IPS DF 6.9 (cell line): Measurements from ENCODE around the gene DDC.

Experiments used
- DNase-seq: peaks from one replicate; pipeline ENCODE4 v3.0.0-alpha.2; 2013; ENCODE audit warnings: low read depth, low spot score
- H3K27ac ChIP-seq: one replicate; pipeline ENCODE4 v1.5.1; 2013; ENCODE audit warnings: low read length, control low read depth
- H3K27me3 ChIP-seq: 2 replicates; pipeline ENCODE4 v1.6.1; 2013; ENCODE audit warnings: mild to moderate bottlenecking, low read length; ENCODE audit not compliant: control insufficient read depth, insufficient read depth
- H3K36me3 ChIP-seq: 2 replicates; pipeline ENCODE4 v1.6.1; 2013; ENCODE audit warnings: low read length; ENCODE audit not compliant: control insufficient read depth, insufficient read depth
- H3K4me1 ChIP-seq: 2 replicates; pipeline ENCODE4 v1.6.1; 2013; ENCODE audit warnings: low read length; ENCODE audit not compliant: control insufficient read depth, insufficient read depth
- H3K4me3 ChIP-seq: 2 replicates; pipeline ENCODE4 v1.5.1; 2013; ENCODE audit warnings: mild to moderate bottlenecking, low read length
- H3K9me3 ChIP-seq: 2 replicates; pipeline ENCODE4 v1.6.1; 2013; ENCODE audit warnings: low read length, inconsistent platforms; ENCODE audit not compliant: control insufficient read depth, insufficient read depth
- WGBS: extraction: QIAGEN DNeasy Blood & Tissue Kit; methylation state at CpG from one replicate; pipeline ENCODE4 v1.1.7; 2013; ENCODE audit warnings: mixed read lengths, missing lambda C conversion rate; ENCODE audit not compliant: insufficient read length, insufficient coverage; 5-methylcytosine and 5-hydroxymethylcytosine counted together

DDC gene

DNA sequence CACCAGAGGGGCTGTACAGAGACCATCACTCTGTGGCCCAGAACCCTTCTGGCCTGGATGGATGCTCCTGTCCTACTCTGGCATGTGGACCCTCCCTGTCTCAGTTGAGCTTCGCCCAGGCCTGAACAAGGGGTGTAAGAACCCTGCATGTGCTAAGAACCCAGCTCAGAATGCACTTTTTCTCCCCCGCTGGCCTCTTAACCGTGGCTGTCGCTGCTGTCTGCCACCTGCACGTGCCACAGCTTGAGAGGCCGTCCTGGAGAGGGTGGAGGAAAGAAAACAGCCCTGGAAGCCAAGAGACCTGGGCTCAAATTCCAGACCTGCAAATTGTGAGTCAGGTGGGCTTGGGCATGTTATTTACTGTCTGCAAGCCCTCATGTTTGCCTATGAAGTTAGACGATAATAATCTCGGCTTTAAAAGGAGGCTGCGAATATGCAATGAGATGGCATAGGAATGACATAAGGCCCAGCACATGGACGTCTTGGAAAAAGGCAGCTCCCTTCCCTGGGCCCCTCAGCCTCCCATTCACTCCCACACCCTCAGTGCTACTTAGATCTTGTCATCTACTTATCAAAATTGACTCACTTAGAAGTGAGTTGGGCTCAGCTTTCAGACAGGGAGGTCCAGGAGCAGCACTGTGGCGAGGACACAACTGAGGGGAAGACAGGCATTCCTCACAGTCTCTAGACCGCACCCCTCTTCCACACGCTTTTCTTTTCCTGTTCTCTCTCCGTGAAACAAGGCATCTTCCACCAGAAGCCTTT lies 146.5 kb downstream of the DDC start:
- Histone ChIP-seq H3K36me3 (no peaks in the 10 kb centered on the region), H3K9me3 (no peaks in the 10 kb centered on the region), H3K4me3 (no peak overlapping the region), H3K4me1 (peaks cover 5% of the 10 kb centered on the region), H3K27me3 (no peaks in the 10 kb centered on the region), H3K27ac (no peak overlapping the region)
- no CpG with 5 or more reads among the region's 14 CpGs for WGBS
- DNase-seq: no peak

GRCh38 chr7:50418086-50418515 lies 147.1 kb downstream of the DDC start:
- no peaks in the 10 kb centered on the region for H3K36me3 ChIP-seq
- no peak overlapping the region for H3K27ac ChIP-seq
- no peak overlapping the region for H3K4me3 ChIP-seq
- no peaks in the 10 kb centered on the region for H3K9me3 ChIP-seq
- DNase-seq: peak; percentile 86
- no CpG with 5 or more reads among the region's 4 CpGs for WGBS
- H3K27me3 ChIP-seq: no peaks in the 10 kb centered on the region
- peaks cover 5% of the 10 kb centered on the region for H3K4me1 ChIP-seq

GRCh38 chr7:50416527-50417182 lies 148.6 kb downstream of the DDC start:
- H3K27ac ChIP-seq: no peak overlapping the region
- H3K4me1 ChIP-seq: peaks cover 5% of the 10 kb centered on the region
- no peak for DNase-seq
- no CpG with 5 or more reads among the region's 7 CpGs for WGBS
- H3K9me3 ChIP-seq: no peaks in the 10 kb centered on the region
- H3K36me3 ChIP-seq: no peaks in the 10 kb centered on the region
- H3K27me3 ChIP-seq: no peaks in the 10 kb centered on the region
- no peak overlapping the region for H3K4me3 ChIP-seq

- Histone ChIP-seq H3K36me3 (no peaks in the 10 kb centered on the region), H3K27me3 (no peaks in the 10 kb centered on the region), H3K27ac (no peak overlapping the region), H3K4me3 (no peak overlapping the region), H3K9me3 (no peaks in the 10 kb centered on the region), H3K4me1 (no peaks in the 10 kb centered on the region; the same call in 1 of the 2 replicates)
- DNase-seq: no peak
- WGBS: no CpG with 5 or more reads among the region's 6 CpGs
Observed at GRCh38 chr7:50415844-50416364, 149.3 kb downstream of the DDC start.

DNA sequence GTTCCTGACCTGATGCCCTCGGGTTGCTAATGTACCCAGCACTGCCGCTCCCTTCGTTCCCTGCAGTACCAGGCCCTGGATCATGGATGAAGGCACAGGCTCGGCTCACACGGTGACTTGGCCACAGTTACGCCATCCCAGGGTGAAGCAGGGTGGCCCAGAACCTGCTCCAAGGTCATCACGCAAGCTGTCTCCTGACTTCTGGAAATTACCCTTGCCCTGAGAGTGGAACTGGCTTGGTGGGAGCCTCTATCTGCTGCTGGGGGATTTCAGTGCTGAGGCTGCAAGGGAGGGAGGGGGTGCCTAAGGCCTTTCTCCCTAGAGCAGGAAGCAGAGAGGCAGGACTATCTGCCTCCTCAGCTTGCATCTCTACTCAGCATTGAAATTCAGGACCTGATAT lies 151.6 kb downstream of the DDC start:
- Histone ChIP-seq H3K27me3 (no peaks in the 10 kb centered on the region), H3K36me3 (no peaks in the 10 kb centered on the region), H3K27ac (no peak overlapping the region), H3K4me1 (no peaks in the 10 kb centered on the region), H3K9me3 (no peaks in the 10 kb centered on the region), H3K4me3 (no peak overlapping the region)
- DNase-seq: no peak
- WGBS: no CpG with 5 or more reads among the region's 7 CpGs

- H3K27ac ChIP-seq: no peak overlapping the region
- no peak overlapping the region for H3K4me3 ChIP-seq
- H3K4me1 ChIP-seq: no peaks in the 10 kb centered on the region
- no peaks in the 10 kb centered on the region for H3K36me3 ChIP-seq
- H3K27me3 ChIP-seq: no peaks in the 10 kb centered on the region
- no CpG with 5 or more reads among the region's 4 CpGs for WGBS
- H3K9me3 ChIP-seq: no peaks in the 10 kb centered on the region
- DNase-seq: no peak
Observed at GRCh38 chr7:50412973-50413372, 152.2 kb downstream of the DDC start.

DNA sequence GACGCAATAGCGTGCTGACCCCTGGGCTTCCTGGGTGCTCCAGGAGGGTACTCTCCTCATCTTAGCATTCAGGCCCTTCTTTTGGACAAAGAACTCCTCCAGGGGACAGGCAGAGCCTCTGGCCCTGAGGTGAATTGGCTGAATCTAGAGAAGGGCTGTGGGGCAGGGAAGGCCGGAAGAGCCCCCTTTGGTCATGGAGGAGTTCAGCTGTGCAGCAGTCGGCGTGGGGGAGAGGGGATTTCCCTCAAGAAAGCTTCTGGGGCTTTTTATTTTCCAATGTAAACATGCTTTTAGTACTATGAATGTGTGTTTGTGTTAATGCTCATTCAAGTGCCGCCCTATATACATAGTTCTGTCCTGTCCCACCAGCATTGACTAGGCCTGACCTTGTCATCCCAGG lies 153.9 kb downstream of the DDC start:
- H3K36me3 ChIP-seq: no peaks in the 10 kb centered on the region
- H3K27ac ChIP-seq: no peak overlapping the region
- DNase-seq: no peak
- WGBS: no CpG with 5 or more reads among the region's 6 CpGs
- H3K4me3 ChIP-seq: no peak overlapping the region
- no peaks in the 10 kb centered on the region for H3K27me3 ChIP-seq
- H3K4me1 ChIP-seq: no peaks in the 10 kb centered on the region
- no peaks in the 10 kb centered on the region for H3K9me3 ChIP-seq

DNA sequence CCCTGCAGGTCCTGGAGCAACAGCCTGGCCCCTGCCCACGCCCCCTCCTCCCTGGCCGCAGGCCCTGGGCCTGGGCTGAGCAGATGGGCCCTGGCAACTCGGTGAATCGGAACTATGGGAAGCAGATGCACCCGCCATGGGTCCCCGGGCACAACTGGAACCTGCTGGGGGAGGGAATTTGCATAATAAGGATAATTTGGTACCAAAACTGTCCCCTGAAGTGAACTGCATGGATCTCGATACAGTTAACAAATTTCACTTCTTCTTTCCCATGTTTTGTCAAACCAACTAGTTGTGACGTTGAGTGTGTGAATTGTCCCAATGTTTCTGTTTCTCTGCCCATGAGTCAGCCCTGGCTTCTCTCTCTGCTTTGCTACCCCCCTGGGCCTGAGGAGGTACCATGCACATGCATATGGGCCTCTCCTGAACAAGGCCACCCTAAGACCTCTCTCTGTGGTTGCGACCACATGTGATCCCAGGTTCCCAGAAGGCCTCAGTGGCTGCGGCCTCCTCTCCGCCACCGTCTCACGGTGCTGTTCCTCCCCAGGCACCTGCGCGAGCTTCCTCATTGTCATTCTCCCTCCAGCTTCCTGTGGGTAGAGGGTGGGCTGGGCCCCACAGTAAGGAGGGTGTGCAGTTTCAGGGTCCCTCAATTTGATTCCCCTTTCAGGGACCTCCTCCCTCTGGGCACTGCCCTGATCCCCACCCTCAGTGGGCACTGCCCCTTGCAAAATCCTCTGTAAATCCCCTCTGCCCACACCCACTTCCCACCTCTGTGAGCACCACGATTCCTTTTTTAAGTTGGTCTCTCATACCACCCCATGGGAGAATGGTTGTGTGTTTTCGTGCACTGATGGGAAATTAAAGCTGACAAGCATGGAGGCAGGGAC lies 155.1 kb downstream of the DDC start:
- no CpG with 5 or more reads among the region's 17 CpGs for WGBS
- DNase-seq: no peak
- H3K4me1 ChIP-seq: no peaks in the 10 kb centered on the region
- no peak overlapping the region for H3K4me3 ChIP-seq
- no peaks in the 10 kb centered on the region for H3K9me3 ChIP-seq
- H3K36me3 ChIP-seq: no peaks in the 10 kb centered on the region
- H3K27ac ChIP-seq: no peak overlapping the region
- H3K27me3 ChIP-seq: no peaks in the 10 kb centered on the region
